GM21515 (cell line): Measurements from ENCODE around the gene KLHL36.
"Not testable (repeated sequence)": the region's sequence is repeated elsewhere in the genome, so short reads cannot be mapped to it uniquely, and the experiment has no call there.

ENCODE experiments used
- ATAC-seq: cut with Tn5 transposase; IDR thresholded peaks from one replicate; pipeline ENCODE4 v1.9.1; 2021; ENCODE audit not compliant: unreplicated experiment

The KLHL36 gene

GRCh38 chr16:84614968-84615813 lies 33.1 kb upstream of the KLHL36 start:
- no peak for ATAC-seq

GRCh38 chr16:84616515-84616914 lies 31.8 kb upstream of the KLHL36 start:
- no peak for ATAC-seq

GRCh38 chr16:84617041-84617790 lies 31.1 kb upstream of the KLHL36 start:
- ATAC-seq, result peak; percentile 37

- ATAC-seq, result peak; percentile 75
These were observed 30.3 kb upstream of the KLHL36 start, which contains the start of gene COTL1 for GRCh38 chr16:84617791-84618580. COTL1 (minus strand) TSS chr16:84618078; CDS start chr16:84617914, 164 bp downstream.

GRCh38 chr16:84618581-84619460 lies 29.5 kb upstream of the KLHL36 start:
- no peak for ATAC-seq

- ATAC-seq, result not testable (repeated sequence)
These were observed 27.4 kb upstream of the KLHL36 start for GRCh38 chr16:84620913-84621312.

GRCh38 chr16:84625556-84625955 lies 22.8 kb upstream of the KLHL36 start:
- no peak for ATAC-seq

GRCh38 chr16:84628226-84628731 lies 20.0 kb upstream of the KLHL36 start:
- ATAC-seq, result no peak

- ATAC-seq, result no peak
These were observed 18.7 kb upstream of the KLHL36 start for GRCh38 chr16:84629580-84629979.

GRCh38 chr16:84630009-84630408 lies 18.3 kb upstream of the KLHL36 start:
- ATAC-seq, result no peak

- ATAC-seq, result no peak
These were observed 17.7 kb upstream of the KLHL36 start for GRCh38 chr16:84630446-84631152.

- no peak for ATAC-seq
These were observed 17.2 kb upstream of the KLHL36 start for GRCh38 chr16:84631153-84631466.

GRCh38 chr16:84631886-84632285 lies 16.4 kb upstream of the KLHL36 start:
- ATAC-seq, result no peak

- ATAC-seq, result not testable (repeated sequence)
These were observed 15.4 kb upstream of the KLHL36 start for GRCh38 chr16:84632862-84633261.

GRCh38 chr16:84633622-84634021 lies 14.7 kb upstream of the KLHL36 start:
- ATAC-seq, result no peak

- no peak for ATAC-seq
These were observed 12.6 kb upstream of the KLHL36 start for GRCh38 chr16:84635702-84636101.

GRCh38 chr16:84637709-84638108 lies 10.6 kb upstream of the KLHL36 start:
- ATAC-seq, result no peak

- ATAC-seq, result no peak
These were observed 10.0 kb upstream of the KLHL36 start for GRCh38 chr16:84638231-84638806.

- no peak for ATAC-seq
These were observed 8.2 kb upstream of the KLHL36 start for GRCh38 chr16:84640145-84640544.
